Measurements from ENCODE around the gene SNX9. TPM values are rescaled to one million over a fixed set of nuclear protein-coding genes. Genes with fewer than 3 reads are reported as not detected.

SNX9 gene
- total RNA-seq, 2 donors from 2014 or later: 19.8 to 24.1 TPM

GRCh38 chr6:157951828-157952227, 128.8 kb downstream of the SNX9 start:
- ATAC-seq (no peak), DNase-seq (peak in 2 of 4 donors; percentile 35 to 61)
- intact Hi-C loops (cut with DNase I): no loop called here
- no peak overlapping the region for H3K27ac ChIP-seq
- peaks cover 15% of the 10 kb centered on the region for H3K4me1 ChIP-seq
- no peak for TF ChIP-seq POLR2A (IDR thresholded peaks at IDR 0.05)
- TF ChIP-seq, protein P1, sequence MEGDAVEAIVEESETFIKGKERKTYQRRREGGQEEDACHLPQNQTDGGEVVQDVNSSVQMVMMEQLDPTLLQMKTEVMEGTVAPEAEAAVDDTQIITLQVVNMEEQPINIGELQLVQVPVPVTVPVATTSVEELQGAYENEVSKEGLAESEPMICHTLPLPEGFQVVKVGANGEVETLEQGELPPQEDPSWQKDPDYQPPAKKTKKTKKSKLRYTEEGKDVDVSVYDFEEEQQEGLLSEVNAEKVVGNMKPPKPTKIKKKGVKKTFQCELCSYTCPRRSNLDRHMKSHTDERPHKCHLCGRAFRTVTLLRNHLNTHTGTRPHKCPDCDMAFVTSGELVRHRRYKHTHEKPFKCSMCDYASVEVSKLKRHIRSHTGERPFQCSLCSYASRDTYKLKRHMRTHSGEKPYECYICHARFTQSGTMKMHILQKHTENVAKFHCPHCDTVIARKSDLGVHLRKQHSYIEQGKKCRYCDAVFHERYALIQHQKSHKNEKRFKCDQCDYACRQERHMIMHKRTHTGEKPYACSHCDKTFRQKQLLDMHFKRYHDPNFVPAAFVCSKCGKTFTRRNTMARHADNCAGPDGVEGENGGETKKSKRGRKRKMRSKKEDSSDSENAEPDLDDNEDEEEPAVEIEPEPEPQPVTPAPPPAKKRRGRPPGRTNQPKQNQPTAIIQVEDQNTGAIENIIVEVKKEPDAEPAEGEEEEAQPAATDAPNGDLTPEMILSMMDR (IDR thresholded peaks at IDR 0.05): no peak
- H3K9me3 ChIP-seq: no peaks in the 10 kb centered on the region
- WGBS, 2 donors: 55 to 62% methylated on average over 9 of the region's 9 CpGs
- H3K27me3 ChIP-seq: no peaks in the 10 kb centered on the region
- no peaks in the 10 kb centered on the region for H3K36me3 ChIP-seq (replicated peaks in 1 of 2; ENCODE audit: insufficient read depth in 1 of 2, low read depth in 2 of 2)
- H3K4me3 ChIP-seq: no peak overlapping the region

DNA sequence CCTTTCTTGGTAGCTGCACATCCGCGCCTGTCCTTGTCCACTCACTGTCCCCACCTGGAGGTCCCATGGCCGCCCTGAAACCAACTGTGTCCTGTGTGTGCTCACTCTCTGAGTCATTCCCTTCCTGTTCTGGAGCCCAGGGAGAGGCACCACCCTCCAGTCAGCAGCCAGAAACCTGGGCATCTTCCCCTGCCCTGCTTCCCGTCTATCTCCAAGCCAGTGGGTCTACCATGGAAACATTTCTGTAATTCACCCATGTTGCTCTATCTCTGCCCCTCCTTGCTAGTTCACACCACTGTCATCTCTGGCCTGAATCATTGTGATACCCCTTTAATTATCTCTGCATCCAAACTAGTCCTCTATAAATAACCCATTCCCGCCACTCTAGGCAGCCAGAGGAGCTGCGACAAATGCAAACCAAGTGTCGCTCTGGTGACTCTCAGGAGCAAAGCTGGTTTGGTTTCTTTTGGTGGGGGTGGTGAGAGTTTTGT, 129.9 kb downstream of the SNX9 start:
- no peaks in the 10 kb centered on the region for H3K9me3 ChIP-seq
- no peak overlapping the region for H3K27ac ChIP-seq
- H3K4me3 ChIP-seq: no peak overlapping the region
- DNase-seq (no peak), ATAC-seq (no peak)
- H3K4me1 ChIP-seq: peaks cover 15% of the 10 kb centered on the region
- TF ChIP-seq, protein P1 (IDR thresholded peaks at IDR 0.05): no peak
- TF ChIP-seq POLR2A (IDR thresholded peaks at IDR 0.05): no peak
- no peaks in the 10 kb centered on the region for H3K27me3 ChIP-seq
- intact Hi-C loops (cut with DNase I): no loop called here
- no peaks in the 10 kb centered on the region for H3K36me3 ChIP-seq (replicated peaks in 1 of 2; ENCODE audit: insufficient read depth in 1 of 2, low read depth in 2 of 2)
- WGBS, 2 donors: 84 to 87% methylated on average over 7 of the region's 7 CpGs

GRCh38 chr6:157953580-157954091, 130.6 kb downstream of the SNX9 start:
- no peaks in the 10 kb centered on the region for H3K9me3 ChIP-seq
- H3K4me1 ChIP-seq: peaks cover 15% of the 10 kb centered on the region
- no peak overlapping the region for H3K4me3 ChIP-seq
- H3K36me3 ChIP-seq (replicated peaks in 1 of 2; ENCODE audit: insufficient read depth in 1 of 2, low read depth in 2 of 2): no peaks in the 10 kb centered on the region
- intact Hi-C loops (cut with DNase I): no loop called here
- no peaks in the 10 kb centered on the region for H3K27me3 ChIP-seq
- TF ChIP-seq, protein P1 (IDR thresholded peaks at IDR 0.05): no peak
- no peak for TF ChIP-seq POLR2A (IDR thresholded peaks at IDR 0.05)
- ATAC-seq (peak; percentile 10), DNase-seq (no peak)
- 41 to 64% methylated on average over 5 to 7 of the region's 7 CpGs for WGBS, 2 donors
- H3K27ac ChIP-seq: peak overlapping the region in 3 of 4 donors; percentile 38 to 82 (median 71)

DNA sequence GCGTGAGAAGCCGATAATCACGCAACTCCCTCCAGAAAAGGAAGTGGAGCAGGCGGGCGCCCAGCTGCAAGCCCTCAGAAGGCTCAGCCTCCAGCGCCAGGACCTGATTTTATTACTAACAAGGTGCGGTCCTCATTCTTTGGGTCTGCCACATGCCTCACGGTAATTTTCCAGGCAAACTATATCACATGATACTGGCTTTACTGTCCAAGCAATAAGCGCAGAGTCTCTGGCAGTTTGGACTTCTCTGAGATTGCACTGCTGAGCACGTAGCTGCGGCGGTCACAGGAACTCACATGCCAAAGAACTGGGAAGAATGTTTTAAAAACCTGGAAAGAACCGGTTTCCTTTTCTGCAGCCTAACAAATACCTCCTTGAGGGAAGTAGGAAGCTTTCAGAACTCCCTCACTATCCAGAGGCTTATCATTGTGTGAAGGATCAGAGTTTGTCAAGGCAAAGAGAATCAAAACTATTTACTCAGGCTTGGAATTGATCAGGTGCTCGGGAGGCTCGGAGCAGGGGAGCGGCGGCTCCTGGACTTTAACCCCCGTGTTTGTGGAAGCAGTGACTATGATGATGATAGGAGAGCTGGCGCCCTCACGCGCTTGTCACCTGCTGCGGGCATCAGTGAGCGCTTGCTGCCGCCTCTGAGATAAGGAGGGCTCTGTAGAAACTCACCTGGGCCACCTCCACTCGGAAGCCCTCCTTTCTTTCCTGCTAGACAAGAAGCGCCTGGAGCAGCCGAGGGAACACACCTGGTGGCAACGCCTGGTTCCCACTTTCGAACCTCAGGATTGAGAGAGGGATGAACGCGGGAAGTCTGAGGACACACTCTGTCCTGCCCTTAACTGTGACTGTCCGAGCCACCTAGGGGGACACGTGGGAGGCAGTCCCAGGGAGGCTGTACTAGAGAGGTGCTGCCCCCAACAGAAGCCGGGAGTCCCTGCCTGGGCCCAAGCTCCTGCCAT, 131.4 kb downstream of the SNX9 start:
- Histone ChIP-seq H3K4me1 (peaks cover 15% of the 10 kb centered on the region), H3K4me3 (no peak overlapping the region), H3K27me3 (no peaks in the 10 kb centered on the region), H3K27ac (peak overlapping the region; percentile 35 to 82 (median 54)), H3K9me3 (no peaks in the 10 kb centered on the region), H3K36me3 (replicated peaks in 1 of 2; ENCODE audit: insufficient read depth in 1 of 2, low read depth in 2 of 2) (no peaks in the 10 kb centered on the region)
- DNase-seq (peak; percentile 77 to 89 (median 84)), ATAC-seq (peak; percentile 90)
- WGBS, 2 donors: 17 to 22% methylated on average over 32 to 34 of the region's 34 CpGs
- TF ChIP-seq, protein P1 (IDR thresholded peaks at IDR 0.05): peak in 3 of 7 experiments; percentile 4 to 26 (median 12)
- TF ChIP-seq POLR2A (IDR thresholded peaks at IDR 0.05): peak in 2 of 3 donors; percentile 34 to 40
- intact Hi-C loops (cut with DNase I): no loop called here

All from body of pancreas (tissue), 4 donors.